NAMALWA (cell line): ENCODE measurements around the gene RALB.
"Not testable (repeated sequence)": the region's sequence is repeated elsewhere in the genome, so short reads cannot be mapped to it uniquely, and the experiment has no call there.

ENCODE experiments used
- DNase-seq: peaks from one replicate; pipeline ENCODE4 v3.0.0-alpha.2; 2015; ENCODE audit warnings: low spot score

The RALB gene

GRCh38 chr2:120224735-120225548 lies 27.7 kb upstream of the RALB start:
- DNase-seq = no peak

GRCh38 chr2:120225549-120226065 lies 27.0 kb upstream of the RALB start:
- DNase-seq = no peak

- no peak for DNase-seq
Observed at GRCh38 chr2:120226316-120226715, 26.3 kb upstream of the RALB start.

- peak; percentile 32 for DNase-seq
Observed at GRCh38 chr2:120227111-120227991, 25.3 kb upstream of the RALB start.

- DNase-seq = no peak
Observed at GRCh38 chr2:120228503-120228902, 24.1 kb upstream of the RALB start.

GRCh38 chr2:120229341-120229740 lies 23.3 kb upstream of the RALB start:
- no peak for DNase-seq

GRCh38 chr2:120230515-120231471 lies 21.9 kb upstream of the RALB start:
- no peak for DNase-seq

- no peak for DNase-seq
Observed at GRCh38 chr2:120231564-120231973, 21.1 kb upstream of the RALB start.

- peak; percentile 69 for DNase-seq
Observed at GRCh38 chr2:120231974-120232635, 20.5 kb upstream of the RALB start.

GRCh38 chr2:120233292-120233691 lies 19.4 kb upstream of the RALB start:
- DNase-seq = no peak

GRCh38 chr2:120235158-120235557 lies 17.5 kb upstream of the RALB start:
- DNase-seq = not testable (repeated sequence)

- DNase-seq = no peak
Observed at GRCh38 chr2:120235681-120236080, 17.0 kb upstream of the RALB start.

- no peak for DNase-seq
Observed at GRCh38 chr2:120236316-120236715, 16.3 kb upstream of the RALB start.

GRCh38 chr2:120236791-120237190 lies 15.9 kb upstream of the RALB start:
- no peak for DNase-seq

- DNase-seq = no peak
Observed at GRCh38 chr2:120237491-120237902, 15.2 kb upstream of the RALB start.

GRCh38 chr2:120238728-120239487 lies 13.7 kb upstream of the RALB start:
- no peak for DNase-seq

GRCh38 chr2:120239488-120240287 lies 13.0 kb upstream of the RALB start:
- DNase-seq = no peak

GRCh38 chr2:120240901-120241429 lies 11.7 kb upstream of the RALB start:
- no peak for DNase-seq

GRCh38 chr2:120241684-120242083 lies 11.0 kb upstream of the RALB start:
- no peak for DNase-seq
